ENCODE results near the gene PCSK9.

GRCh38 chr1:55092475-55092874, 53.1 kb downstream of the PCSK9 start:
- TF ChIP-seq CTCF (IDR thresholded peaks at IDR 0.05) (no peak), POLR2A (IDR thresholded peaks at IDR 0.05) (no peak)

Data from testis (tissue), 2 donors.